K562 (cell line): ENCODE results near the gene WBP2NL. TPM values are rescaled to one million over a fixed set of nuclear protein-coding genes. Genes with fewer than 3 reads are reported as not detected.

Experiments
- ATAC-seq: fragments of 200-7000 bp; cut with Tn5 transposase; 3 replicates; pipeline ENCODE4 v1.9.1; 2020; ENCODE audit warnings: moderate library complexity
- BruUV-seq: library from RNA; stranded (reverse); fragments of 400-500 nt; replicated peaks from 2 replicates; lab custom pipeline; 2021; lab: Mats Ljungman, UMichigan
- CTCF ChIA-PET: fragments of 300-600 bp; formaldehyde crosslinking; extraction: SDS; loops from one replicate; lab custom pipeline; 2021; ENCODE audit warnings: low intra/inter-chr PET ratio; lab: Yijun Ruan, JAX
- POLR2A ChIA-PET: fragments of 300-600, 350-650 bp; sonication (Branson Sonifier 250); formaldehyde crosslinking; extraction: SDS; loops from one replicate; lab custom pipeline; 2021; ENCODE audit warnings: antibody characterized with exemption, inconsistent platforms; lab: Yijun Ruan, JAX
- DNase-seq, 4 experiments: peaks; one replicate each; pipeline versions ENCODE4 v3.0.0 to v3.0.0-alpha.2; 2011 to 2018; ENCODE audit warnings: low spot score in 3 of 4, mixed read lengths in 3 of 4; ENCODE audit errors: extremely low read depth in 1 of 4
- FAIRE-seq: peaks from 2 replicates; lab custom pipeline; 2011; peaks lifted over from hg19 to GRCh38; lab: Jason Lieb, UNC
- H2AFZ ChIP-seq: 2 replicates; pipeline ENCODE4 v1.6.0; 2011; ENCODE audit warnings: low read depth, low read length, control low read depth, inconsistent platforms
- H3K27ac ChIP-seq: fragments of 200-600 bp; 3 replicates; pipeline ENCODE4 v1.8.0; 2011; ENCODE audit warnings: low read depth, mild to moderate bottlenecking, control low read depth, inconsistent platforms, low read length, moderate library complexity, mixed read lengths; ENCODE audit errors: extremely low read depth
- H3K27me3 ChIP-seq, 2 experiments: fragments of 300-600 bp in 1 of 2; 2 replicates in 1 of 2; 3 replicates in 1 of 2; pipeline versions ENCODE4 v1.6.0 to v1.8.0; 2011; ENCODE audit warnings: inconsistent platforms in 2 of 2, low read length in 2 of 2, mild to moderate bottlenecking in 1 of 2, mixed read lengths in 1 of 2, moderate library complexity in 1 of 2; ENCODE audit not compliant: control insufficient read depth in 2 of 2, insufficient read depth in 2 of 2
- H3K36me3 ChIP-seq: fragments of 300-600 bp; 3 replicates; pipeline ENCODE4 v1.8.0; 2011; ENCODE audit warnings: mild to moderate bottlenecking, low read length, inconsistent platforms; ENCODE audit not compliant: control insufficient read depth, insufficient read depth
- H3K4me1 ChIP-seq, 2 experiments: fragments of 200-600 bp in 1 of 2; replicated peaks in 1 of 2; 2 replicates in 1 of 2; 3 replicates in 1 of 2; pipeline versions ENCODE4 v1.5.1 to v1.8.0; 2011; ENCODE audit warnings: inconsistent platforms in 2 of 2, low read length in 2 of 2, mild to moderate bottlenecking in 1 of 2, mixed read lengths in 1 of 2, moderate library complexity in 1 of 2; ENCODE audit not compliant: control insufficient read depth in 2 of 2, insufficient read depth in 2 of 2
- H3K4me2 ChIP-seq: 2 replicates; pipeline ENCODE4 v1.6.1; 2011; ENCODE audit warnings: low read length, control low read depth, inconsistent platforms, mixed read lengths; ENCODE audit not compliant: insufficient read depth
- H3K4me3 ChIP-seq: fragments of 200-600 bp; sonication (generic), shearing (Covaris generic); 2 replicates; pipeline ENCODE4 v1.5.1; 2016; ENCODE audit warnings: control low read depth, inconsistent platforms
- H3K79me2 ChIP-seq: fragments of 200-600 bp; 3 replicates; pipeline ENCODE4 v1.8.0; 2011; ENCODE audit warnings: low read length, inconsistent platforms; ENCODE audit not compliant: control insufficient read depth, insufficient read depth
- H3K9ac ChIP-seq, 2 experiments: 2 replicates each; pipeline versions ENCODE4 v1.6.0 to v1.6.1; 2011; ENCODE audit warnings: low read depth in 2 of 2, low read length in 2 of 2, control low read depth in 1 of 2, inconsistent platforms in 1 of 2, mild to moderate bottlenecking in 1 of 2, mixed read lengths in 1 of 2; ENCODE audit not compliant: insufficient read depth in 1 of 2
- H3K9me1 ChIP-seq: one replicate; pipeline ENCODE4 v1.6.0; 2011; ENCODE audit warnings: inconsistent platforms, mild to moderate bottlenecking, low read length, moderate library complexity; ENCODE audit not compliant: control insufficient read depth, insufficient read depth
- H3K9me3 ChIP-seq: replicated peaks from 2 replicates; pipeline ENCODE4 v1.5.1; 2011; ENCODE audit warnings: low read depth, low read length, inconsistent platforms; ENCODE audit not compliant: control insufficient read depth, insufficient read depth
- H4K20me1 ChIP-seq: replicated peaks from 2 replicates; pipeline ENCODE4 v1.6.1; 2011; ENCODE audit warnings: low read length, inconsistent platforms, mixed read lengths; ENCODE audit not compliant: control insufficient read depth, insufficient read depth
- BRCA1 ChIP-seq, 2 experiments: fragments of 450-650 bp in 1 of 2; sonication (generic) in 1 of 2; formaldehyde crosslinking in 1 of 2; IDR thresholded peaks; 2 replicates each; pipeline versions ENCODE4 v1.5.0 to v1.6.1; 2017 to 2020; ENCODE audit warnings: mild to moderate bottlenecking in 1 of 2, missing genetic modification reagents in 1 of 2
- CREB1 ChIP-seq, 2 experiments: sonication (generic) in 1 of 2; formaldehyde crosslinking in 1 of 2; IDR thresholded peaks; 2 replicates each; pipeline versions ENCODE4 v1.6.1 to v1.8.0; 2012 to 2022; ENCODE audit warnings: inconsistent platforms in 1 of 2, mild to moderate bottlenecking in 1 of 2, missing genetic modification reagents in 1 of 2, moderate library complexity in 1 of 2
- E2F5 ChIP-seq: sonication (generic); formaldehyde crosslinking; IDR thresholded peaks from 2 replicates; pipeline ENCODE4 v1.8.0; 2022; ENCODE audit warnings: mild to moderate bottlenecking, missing genetic modification reagents
- PHF8 ChIP-seq: fragments of 200-600 bp; sonication (generic); IDR thresholded peaks from 2 replicates; pipeline ENCODE4 v1.6.1; 2012; ENCODE audit warnings: mixed run types, mild to moderate bottlenecking, inconsistent platforms, low read length, moderate library complexity, borderline replicate concordance
- RBFOX2 ChIP-seq: fragments of 200-400 bp; formaldehyde crosslinking; IDR thresholded peaks from 2 replicates; pipeline ENCODE4 v1.6.1; 2017; ENCODE audit warnings: low read depth, mild to moderate bottlenecking, low read length, moderate library complexity
- SRSF7 ChIP-seq: fragments of 200-400 bp; formaldehyde crosslinking; optimal IDR thresholded peaks from 2 replicates; pipeline ENCODE3; 2017; ENCODE audit warnings: mild to moderate bottlenecking, low read depth, low read length
- USF2 ChIP-seq: sonication (generic); formaldehyde crosslinking; IDR thresholded peaks from 2 replicates; pipeline ENCODE4 v1.5.0; 2020; ENCODE audit warnings: missing genetic modification reagents
- ZNF592 ChIP-seq: fragments of 450-650 bp; IDR thresholded peaks from 2 replicates; pipeline ENCODE4 v1.6.1; 2017; ENCODE audit warnings: antibody characterized with exemption, mild to moderate bottlenecking
- WGBS: fragments of 100-300 bp; shearing (Covaris generic); methylation state at CpG from one replicate; pipeline ENCODE4 v1.1.6; 2016; ENCODE audit warnings: low coverage, mixed read lengths; ENCODE audit not compliant: insufficient coverage; ENCODE audit errors: missing lambda C conversion rate; 5-methylcytosine and 5-hydroxymethylcytosine counted together
- in situ Hi-C: fragments of 300-500 bp; cut with MboI; formaldehyde crosslinking; loops from 4 replicates; pipeline ENCODE4 v1.15.0; 2018; ENCODE audit warnings: inconsistent platforms, mixed read lengths
- intact Hi-C: fragments of 100-400 bp; cut with micrococcal nuclease; formaldehyde crosslinking; loops from 2 replicates; pipeline ENCODE4 v1.14.2; 2022
- polyA plus RNA-seq, 8 experiments: library from polyadenylated mRNA; depleted of rRNA in 4 of 8; stranded (reverse) in 5 of 8; unstranded in 3 of 8; fragments of >200 nt; fragmentation: Nextera tagmentation in 2 of 8; fragmentation: Illumina TruSeq in 1 of 8; extraction: Ambion mirVana in 2 of 8; extraction: Trizol in 1 of 8; gene quantifications; 2 replicates each; pipeline versions ENCODE4 v1.2.1 to v1.2.3, GENCODE V29; 2011 to 2014; ENCODE audit warnings: inconsistent platforms in 1 of 8, missing spikeins in 1 of 8
- total RNA-seq, 7 experiments: library from RNA; depleted of rRNA in 6 of 7; stranded (reverse); fragments of >200 nt in 6 of 7; fragmentation: Illumina TruSeq in 2 of 7; extraction: Trizol in 2 of 7; gene quantifications; 2 replicates each; pipeline versions ENCODE4 v1.2.1 to v1.2.3, GENCODE V29; 2011 to 2021; ENCODE audit warnings: low replicate concordance in 1 of 7

WBP2NL gene
- total and polyA plus RNA-seq, 9 of the 15 experiments (the other 6 are each of a cell fraction or from before 2014, with no cell fraction given), result not detected

- in situ Hi-C loops, result no loop called here
- Histone ChIP-seq H3K9me3 (no peaks in the 10 kb centered on the region), H3K4me3 (no peak overlapping the region), H3K36me3 (no peaks in the 10 kb centered on the region), H3K27ac (no peak overlapping the region), H3K27me3 (peaks cover 8 to 11% of the 10 kb centered on the region in 2 experiments), H2AFZ (no peak overlapping the region), H3K4me2 (no peak overlapping the region), H4K20me1 (no peaks in the 10 kb centered on the region), H3K79me2 (no peaks in the 10 kb centered on the region), H3K9me1 (no peaks in the 10 kb centered on the region), H3K4me1 (no peaks in the 10 kb centered on the region; a peak in 1 of 5 replicates), H3K9ac (no peak overlapping the region)
- ATAC-seq, result no peak
- no peak for DNase-seq
- intact Hi-C loops, result no loop called here
- FAIRE-seq, result no peak
- TF ChIP-seq BRCA1 (IDR thresholded peaks at IDR 0.05) (no peak), BRCA1 (CRISPR knock-in tag; IDR thresholded peaks at IDR 0.05) (no peak), RBFOX2 (no peak), CREB1 (IDR thresholded peaks at IDR 0.05) (no peak), CREB1 (CRISPR knock-in tag; IDR thresholded peaks at IDR 0.05) (no peak)
- POLR2A ChIA-PET, result no interaction called here
- CTCF ChIA-PET, result no interaction called here
- WGBS, result 17% methylated on average over 1 of the region's 2 CpGs
- no TSS peak for BruUV-seq
Measured at GRCh38 chr22:42021571-42021970, 23.0 kb downstream of the WBP2NL start.

GRCh38 chr22:42022162-42022847, 23.7 kb downstream of the WBP2NL start:
- no peaks in the 10 kb centered on the region for H3K9me3 ChIP-seq
- 6% methylated on average over 2 of the region's 2 CpGs for WGBS
- BruUV-seq, result no TSS peak
- H3K9me1 ChIP-seq, result no peaks in the 10 kb centered on the region
- FAIRE-seq (peak; percentile 62), DNase-seq (peak in 1 of 4 experiments; percentile 8), ATAC-seq (no peak; the same call in 2 of the 3 replicates)
- peaks cover 4 to 7% of the 10 kb centered on the region in 2 experiments; a peak in 3 of 5 replicates for H3K27me3 ChIP-seq
- no peaks in the 10 kb centered on the region for H3K79me2 ChIP-seq
- ChIA-PET CTCF (no interaction called here), POLR2A (no interaction called here)
- intact Hi-C loops, result no loop called here
- in situ Hi-C loops, result no loop called here
- peak overlapping the region; percentile 72 for H2AFZ ChIP-seq
- no peak overlapping the region for H3K4me2 ChIP-seq
- H3K27ac ChIP-seq, result no peak overlapping the region
- no peak overlapping the region for H3K4me3 ChIP-seq
- no peak overlapping the region for H3K9ac ChIP-seq
- H4K20me1 ChIP-seq, result no peaks in the 10 kb centered on the region
- no peaks in the 10 kb centered on the region; a peak in 1 of 5 replicates for H3K4me1 ChIP-seq
- H3K36me3 ChIP-seq, result no peaks in the 10 kb centered on the region
- no peak for TF ChIP-seq PHF8
- TF ChIP-seq E2F5 (CRISPR knock-in tag), result no peak
- TF ChIP-seq ZNF592, result no peak
- TF ChIP-seq USF2 (CRISPR knock-in tag), result no peak
- TF ChIP-seq SRSF7, result no peak
